GM21717 (cell line): ENCODE measurements around the gene KCTD17.

Experiments used
- ATAC-seq: cut with Tn5 transposase; IDR thresholded peaks from one replicate; pipeline ENCODE4 v1.9.1; 2021; ENCODE audit warnings: mild to moderate bottlenecking, moderate library complexity; ENCODE audit not compliant: unreplicated experiment

KCTD17 gene

DNA sequence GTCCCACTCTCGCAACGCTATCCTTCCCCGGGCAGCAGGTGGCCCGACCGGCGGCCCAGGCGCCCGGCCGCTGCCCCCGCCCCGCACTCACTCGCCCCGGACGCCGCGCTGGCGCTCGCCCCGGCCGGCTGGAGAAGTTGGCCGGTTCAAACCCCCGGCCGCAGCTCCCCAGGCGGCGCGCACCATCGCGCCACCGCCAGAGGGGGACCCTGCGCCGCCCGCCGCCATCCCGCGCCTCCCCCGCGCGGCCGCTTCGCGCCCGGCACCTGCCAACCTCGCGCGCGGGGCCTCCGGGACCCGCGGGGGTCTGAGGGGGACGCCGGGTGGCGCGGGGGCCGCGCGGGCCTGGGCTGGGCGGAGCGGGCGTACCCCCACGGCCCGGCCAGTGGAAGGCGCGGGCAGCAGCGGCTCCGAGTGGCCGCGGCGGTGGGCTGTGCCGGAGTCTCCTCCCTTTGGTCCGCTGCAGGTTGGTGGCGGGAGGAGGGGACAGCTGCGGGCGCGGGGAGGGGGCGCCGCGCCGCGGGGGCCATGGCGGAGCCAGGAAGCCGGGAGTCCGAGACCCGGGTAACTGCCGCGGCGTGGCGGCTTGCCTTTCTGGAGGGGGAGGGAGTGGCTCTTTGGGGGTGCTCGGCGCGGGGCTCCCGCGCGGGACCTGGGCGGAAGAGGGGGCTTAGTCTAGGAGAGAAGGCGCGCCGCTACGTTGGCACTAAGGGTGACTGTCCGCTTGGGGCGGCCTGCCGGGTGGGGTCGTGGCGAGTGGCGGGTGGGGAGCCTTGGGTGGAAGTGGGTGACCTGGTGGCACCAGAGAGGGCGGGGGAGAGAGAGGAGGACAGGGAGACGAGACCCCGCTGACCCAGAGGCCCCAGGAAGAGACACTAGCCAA is 32.0 kb upstream of the KCTD17 start, which contains the start of the genes MPST and TST:
MPST (plus strand) TSS at position 434 of the 883 bp plus-strand sequence; CDS start at position 529, 95 bp downstream.
TST (minus strand) TSS at position 139 of the 883 bp plus-strand sequence. CDS start 715 bp downstream, outside the sequence.
- no peak for ATAC-seq

DNA sequence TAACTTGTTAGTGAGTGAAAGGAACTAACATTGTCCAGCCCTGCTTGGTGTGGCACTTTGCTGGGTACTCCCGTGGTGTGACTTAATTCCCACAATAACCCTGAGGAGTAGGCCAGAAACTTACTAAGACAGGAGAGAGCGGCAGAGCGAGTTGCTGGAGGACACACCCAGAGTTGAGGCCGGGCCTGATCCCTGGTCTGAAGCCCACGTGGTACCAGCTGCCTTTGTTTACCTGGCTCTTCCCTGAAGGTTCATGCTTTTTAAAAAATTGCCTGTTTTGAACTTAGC is 31.4 kb upstream of the KCTD17 start:
- no peak for ATAC-seq

DNA sequence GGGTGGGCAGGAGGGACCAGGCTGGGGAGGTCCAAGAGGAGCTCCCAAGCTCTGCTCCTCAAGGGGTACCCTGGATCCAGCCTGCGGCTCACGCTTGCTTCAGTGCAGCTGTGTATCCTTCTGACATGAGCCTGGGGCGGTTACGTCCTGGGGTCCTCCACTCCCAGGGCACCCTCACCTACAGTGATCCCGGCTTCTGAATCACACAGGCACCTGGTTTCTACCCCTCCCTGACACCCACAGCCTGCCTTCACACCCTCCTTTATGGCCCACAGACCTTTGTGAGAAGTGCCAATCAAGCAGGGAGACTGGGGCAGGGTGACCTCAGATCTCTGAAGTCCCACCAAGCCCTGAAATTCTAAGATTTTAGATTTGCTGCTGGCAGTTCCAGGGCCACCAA is 30.5 kb upstream of the KCTD17 start:
- ATAC-seq, result no peak

DNA sequence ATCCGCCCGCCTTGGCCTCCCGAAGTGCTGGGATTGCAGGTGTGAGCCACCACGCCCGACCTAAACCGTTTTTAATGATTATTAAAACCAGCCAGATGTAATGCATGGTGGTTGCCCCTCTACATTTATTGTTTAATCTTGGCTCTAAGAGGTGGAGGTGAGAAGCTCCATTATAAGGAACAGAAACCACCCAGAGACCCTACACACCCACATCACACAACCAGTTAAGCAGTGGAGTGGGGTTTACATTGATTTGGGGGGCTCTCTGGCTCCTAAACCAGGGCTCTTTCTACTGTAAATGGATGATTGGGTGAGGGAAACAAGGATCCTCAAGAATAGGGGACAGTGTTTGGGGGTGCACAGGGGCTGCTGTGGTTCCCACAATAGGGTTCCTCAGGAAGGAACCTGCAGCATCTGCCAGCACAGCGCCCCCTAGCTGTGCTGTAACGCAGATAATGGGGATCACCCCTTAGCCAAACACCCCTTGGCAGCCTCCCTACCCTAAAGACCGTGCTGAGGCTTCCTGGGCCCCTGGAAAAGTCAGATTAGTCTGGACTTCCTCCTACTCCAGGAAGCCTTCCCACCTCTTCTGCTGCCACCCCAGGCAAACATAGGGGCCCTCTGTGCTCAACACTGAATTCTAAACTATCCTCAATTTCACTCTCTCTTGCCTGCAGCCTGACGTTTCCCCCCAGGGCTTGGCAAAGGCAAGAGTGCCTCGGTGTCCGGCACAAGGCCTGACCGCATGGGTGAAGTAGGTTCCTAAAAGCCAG is 29.6 kb upstream of the KCTD17 start:
- ATAC-seq, result no peak

DNA sequence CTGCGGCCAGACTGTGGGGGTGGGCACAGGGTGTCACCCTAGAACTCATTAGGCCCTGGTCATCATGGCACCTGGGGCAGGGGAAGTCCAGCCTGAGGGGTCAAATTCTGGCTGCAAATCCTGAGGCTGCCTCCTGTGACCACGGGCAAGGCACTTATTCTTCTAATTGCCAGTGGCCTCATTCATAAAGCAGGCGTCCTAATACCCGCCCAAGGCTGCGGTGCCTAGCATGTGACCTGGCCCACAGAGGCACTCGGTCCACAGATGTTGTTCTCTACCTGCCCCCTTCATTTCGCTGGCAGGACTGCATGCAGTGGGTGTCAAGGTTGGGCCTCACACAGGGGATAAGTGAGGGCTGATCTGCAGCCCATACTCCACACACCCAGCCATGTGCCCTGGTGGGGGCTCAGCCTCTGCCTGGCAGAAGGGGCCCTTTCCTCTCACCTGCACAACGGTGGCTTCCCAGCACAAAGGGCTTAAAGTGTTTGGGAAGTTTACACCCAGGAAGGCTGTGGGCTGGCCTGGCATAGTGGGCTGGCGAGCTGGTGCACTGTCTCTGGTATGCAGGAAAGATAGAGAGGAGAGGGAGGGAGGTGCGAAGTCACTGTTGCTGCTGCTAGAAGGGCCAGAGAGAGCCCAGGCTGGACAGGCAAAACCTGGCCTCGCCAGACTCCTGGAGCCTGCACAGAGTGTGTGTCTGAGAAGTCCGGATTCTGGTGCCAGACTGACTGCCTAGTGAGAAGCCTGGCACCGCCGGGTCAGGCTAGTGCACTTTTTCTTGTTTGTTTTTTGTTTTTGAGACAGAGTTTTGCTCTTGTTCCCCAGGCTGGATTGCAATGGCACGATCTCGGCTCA is 28.8 kb upstream of the KCTD17 start:
- no peak for ATAC-seq

DNA sequence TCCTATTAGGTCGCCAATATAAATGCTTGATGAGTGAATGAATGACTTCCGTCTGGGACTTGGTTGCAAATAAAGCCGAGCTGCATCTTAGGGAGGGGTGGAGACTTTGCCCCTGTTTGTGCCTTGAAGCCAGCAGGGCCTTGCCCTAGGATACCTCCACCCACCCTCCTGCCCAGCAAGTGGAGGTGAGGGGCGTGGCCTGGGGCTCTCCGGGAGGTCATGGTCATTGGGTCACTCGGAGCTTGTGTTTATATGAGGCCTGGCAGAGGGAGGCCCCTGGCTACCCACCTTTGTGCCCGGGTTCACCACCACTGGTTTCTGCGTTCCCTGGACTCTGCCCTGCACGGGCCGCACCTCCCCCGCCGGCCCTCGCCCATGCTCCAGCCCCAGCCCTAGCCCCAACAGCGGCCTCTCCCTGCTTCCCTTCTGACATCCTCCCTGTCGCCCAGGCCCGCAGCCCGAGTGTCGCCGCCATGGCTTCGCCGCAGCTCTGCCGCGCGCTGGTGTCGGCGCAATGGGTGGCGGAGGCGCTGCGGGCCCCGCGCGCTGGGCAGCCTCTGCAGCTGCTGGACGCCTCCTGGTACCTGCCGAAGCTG is 27.7 kb upstream of the KCTD17 start:
- no peak for ATAC-seq

DNA sequence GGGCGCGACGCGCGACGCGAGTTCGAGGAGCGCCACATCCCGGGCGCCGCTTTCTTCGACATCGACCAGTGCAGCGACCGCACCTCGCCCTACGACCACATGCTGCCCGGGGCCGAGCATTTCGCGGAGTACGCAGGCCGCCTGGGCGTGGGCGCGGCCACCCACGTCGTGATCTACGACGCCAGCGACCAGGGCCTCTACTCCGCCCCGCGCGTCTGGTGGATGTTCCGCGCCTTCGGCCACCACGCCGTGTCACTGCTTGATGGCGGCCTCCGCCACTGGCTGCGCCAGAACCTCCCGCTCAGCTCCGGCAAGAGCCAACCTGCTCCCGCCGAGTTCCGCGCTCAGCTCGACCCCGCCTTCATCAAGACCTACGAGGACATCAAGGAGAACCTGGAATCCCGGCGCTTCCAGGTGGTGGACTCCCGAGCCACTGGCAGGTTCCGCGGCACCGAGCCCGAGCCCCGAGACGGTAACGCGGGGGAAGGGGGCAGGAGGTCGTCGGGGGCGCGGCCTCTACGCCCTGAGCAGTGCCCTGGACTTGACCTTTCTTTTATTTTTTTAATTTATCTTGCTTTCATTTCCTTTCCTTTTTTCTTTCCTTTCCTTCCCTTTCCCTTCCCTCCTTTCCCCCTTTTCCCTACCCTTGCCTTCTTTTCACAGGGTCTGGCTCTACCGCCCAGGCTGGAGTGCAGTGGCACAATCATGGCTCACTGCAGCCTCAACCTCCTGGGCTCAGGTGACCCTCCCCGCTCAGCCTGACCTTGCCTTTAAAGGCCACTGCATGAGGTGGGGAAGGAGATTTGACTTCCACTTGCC is 27.0 kb upstream of the KCTD17 start:
- ATAC-seq, result no peak

DNA sequence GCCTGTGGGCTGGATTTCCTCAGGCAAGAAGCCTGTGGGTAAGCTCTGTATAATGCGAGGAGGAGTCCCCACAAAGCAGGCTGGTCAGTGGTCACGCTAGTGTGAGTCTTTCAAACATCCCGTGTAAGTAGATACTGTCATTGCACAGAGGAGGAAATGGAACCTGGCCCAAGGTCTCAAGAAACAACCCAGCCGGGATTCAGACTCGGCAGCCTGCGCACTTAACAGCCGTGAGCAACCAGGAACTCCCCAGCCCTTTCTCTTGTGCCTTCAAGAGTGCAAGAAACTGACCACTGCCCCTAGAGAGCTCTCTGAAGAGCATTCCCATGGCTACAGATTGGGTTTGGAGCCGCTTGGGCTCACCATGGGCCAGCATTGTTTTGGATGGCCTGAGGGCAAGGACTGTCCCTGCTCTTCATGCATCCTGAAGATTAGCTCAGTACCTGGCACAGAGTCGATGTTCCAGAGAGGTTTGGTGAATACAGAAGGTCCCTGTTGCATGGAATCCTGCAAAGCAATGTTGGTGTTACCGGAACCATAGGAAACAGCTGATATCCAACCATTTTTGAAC is 26.0 kb upstream of the KCTD17 start:
- no peak for ATAC-seq

DNA sequence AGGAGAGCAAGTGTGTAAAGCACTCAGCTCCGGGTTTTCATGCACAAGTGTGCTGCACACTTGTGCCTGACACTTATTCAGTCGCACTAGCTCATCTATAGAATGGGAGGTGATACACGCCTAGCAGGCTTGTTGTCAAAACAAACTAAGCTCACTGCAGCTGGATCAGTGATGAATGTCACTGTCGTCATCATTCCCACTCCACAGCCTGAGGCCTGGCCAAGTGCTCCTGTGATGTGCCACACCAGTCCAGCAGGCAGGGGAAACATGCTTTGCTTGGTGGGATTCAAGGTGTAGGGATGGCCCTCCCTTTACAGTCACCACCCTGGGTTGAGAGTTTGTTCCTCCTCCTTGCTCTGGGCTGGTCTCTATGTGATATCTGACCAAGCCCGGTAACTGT is 25.2 kb upstream of the KCTD17 start:
- ATAC-seq, result no peak

DNA sequence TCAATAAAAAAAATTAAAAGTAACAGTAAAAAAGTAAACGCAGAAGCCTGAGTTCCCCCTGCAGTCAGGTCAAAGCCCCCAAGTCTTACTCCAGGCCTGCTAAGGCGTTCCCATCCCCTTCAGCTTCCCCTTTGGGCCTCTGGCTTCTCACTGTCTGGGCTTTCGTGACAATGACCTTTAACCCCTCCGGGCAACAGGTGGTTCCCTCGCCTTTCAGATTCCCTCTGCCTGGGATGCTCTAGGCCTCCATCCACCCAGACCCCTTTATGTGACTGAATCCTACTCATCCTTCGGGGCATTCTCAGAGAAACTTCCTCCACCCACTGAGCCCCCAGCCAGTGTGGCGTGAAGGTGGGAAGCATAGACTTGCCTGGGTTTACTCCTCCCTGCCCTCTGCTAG is 24.0 kb upstream of the KCTD17 start:
- ATAC-seq, result no peak

DNA sequence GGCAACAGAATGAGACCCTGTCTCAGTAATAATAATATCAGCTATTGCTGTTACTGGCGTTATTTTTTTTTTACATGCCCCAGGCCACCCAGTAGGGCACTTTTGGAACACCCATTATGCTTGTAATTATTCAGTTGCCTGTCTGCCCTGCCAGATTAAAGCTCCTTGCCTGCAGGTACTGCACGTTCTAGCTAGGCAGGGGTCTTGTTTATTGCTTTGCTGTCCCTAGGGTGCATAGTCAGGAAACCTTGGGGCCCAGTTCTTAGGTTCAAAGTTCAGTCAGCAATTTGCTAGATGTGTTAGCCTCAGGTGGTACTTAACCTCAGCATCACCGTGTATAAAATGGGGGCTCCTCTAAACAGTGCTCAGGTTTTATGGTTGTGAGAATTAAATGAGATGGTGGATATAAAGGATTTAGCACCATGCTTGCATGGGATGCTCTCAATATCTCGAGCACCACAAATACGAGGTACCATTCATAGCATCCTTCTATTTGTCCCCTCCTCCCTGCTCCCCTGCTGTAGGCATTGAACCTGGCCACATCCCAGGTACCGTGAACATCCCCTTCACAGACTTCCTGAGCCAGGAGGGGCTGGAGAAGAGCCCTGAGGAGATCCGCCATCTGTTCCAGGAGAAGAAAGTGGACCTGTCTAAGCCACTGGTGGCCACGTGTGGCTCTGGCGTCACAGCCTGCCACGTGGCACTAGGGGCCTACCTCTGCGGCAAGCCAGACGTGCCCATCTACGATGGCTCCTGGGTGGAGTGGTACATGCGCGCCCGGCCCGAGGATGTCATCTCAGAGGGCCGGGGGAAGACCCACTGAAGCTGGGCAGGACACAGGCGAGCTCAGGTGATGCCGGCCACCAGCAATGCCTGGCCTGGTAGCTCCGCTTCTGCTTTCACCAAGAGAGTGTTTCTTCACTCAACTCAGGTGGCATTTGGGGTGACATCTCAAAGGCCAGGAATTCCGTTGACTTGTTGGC is 22.6 kb upstream of the KCTD17 start:
- ATAC-seq, result no peak

DNA sequence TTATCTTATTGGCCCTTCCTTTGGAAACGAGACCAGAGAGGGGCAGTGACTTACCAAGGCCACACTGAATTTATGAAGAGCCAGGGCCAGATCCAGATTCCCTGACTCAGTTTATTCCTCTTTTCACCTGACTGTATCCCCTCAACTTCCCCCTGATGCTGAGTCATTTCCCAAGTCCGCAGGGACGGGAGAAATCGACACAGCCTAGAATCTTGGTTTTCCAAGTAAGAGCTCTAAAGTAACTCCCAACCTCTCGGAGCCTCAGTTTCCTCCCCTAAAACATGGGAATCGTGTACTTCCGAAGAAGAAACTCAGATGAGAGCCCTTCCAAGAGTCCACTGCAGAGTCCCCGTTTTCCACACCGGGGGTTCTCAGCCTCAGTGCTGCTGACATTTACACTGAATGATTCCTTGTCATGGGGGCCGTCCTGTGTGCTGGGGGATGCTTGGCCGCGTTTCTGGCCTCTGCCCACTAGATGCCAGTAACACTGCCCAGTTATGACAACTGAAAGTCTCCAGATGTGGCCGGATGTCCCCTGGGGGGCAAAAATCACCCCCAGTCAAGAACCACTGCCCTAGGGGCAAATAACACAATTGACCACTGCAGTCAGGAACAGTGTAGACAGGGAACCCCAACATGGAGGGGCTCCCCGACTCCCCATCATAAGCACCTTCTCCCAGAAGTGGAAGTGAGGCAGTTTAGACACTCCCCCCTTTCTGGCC is 20.8 kb upstream of the KCTD17 start:
- ATAC-seq, result no peak

DNA sequence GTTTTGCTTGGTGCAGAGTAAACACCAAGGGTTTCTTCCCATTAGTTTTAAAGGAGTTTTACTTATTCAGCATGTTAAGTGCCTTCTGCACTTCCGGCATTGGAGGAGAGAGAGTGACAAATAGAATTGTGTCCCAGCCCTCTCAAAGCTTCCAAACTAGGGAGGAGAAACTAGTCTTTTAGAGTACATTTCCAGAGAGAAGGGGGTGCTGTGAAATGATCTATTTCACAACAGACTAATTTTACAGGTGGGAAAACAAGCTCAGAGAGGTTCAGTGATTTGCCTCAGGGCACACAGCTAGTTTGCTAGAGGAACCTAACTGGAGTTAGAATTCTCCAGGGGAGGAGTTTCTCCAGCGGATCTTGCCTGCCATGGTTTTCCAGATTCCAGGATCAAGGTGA is 19.4 kb upstream of the KCTD17 start:
- ATAC-seq, result no peak

DNA sequence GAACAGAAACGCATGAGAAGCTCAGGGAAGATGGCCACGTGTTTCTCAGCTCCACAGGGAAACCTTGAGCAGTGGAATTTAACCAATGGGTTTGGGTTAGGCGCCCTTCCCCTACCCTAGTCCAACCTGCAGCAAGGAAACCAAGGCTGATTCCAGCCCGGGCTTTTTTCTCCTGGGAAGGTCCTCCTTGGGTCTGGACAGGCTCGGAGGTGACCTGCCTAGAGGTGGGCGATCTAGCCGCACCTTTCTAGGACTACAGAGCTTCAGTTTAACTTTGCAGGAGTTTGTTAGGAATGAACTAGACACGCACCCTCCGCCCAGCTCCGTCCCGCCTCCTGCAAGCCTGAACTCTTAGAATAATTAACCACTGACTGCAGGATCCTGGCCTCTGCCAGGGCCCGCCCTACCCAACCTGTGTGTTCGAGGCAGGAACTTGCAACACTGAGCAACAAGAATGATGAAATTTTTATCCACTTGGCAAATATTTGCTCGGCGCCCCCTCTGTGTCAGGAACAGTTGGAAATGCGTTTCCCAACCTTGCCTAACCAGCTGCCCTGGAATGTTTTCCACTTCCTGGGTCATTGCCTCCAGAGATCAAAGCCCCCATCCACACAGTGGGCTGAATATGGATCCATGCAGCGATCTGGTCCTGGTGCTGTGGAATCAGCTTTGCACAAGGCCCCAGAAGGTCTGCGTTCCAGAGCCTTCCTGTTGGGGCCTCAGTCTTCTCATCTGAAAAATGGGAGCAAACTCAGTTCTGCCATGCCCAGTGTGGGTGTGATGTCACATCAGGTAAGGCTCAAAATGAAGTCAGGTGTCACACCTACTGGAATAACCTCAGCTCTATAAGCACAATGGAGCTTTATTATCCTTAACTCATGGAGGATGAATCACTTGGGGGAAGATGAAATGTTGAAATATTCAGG is 18.7 kb upstream of the KCTD17 start:
- ATAC-seq, result no peak

DNA sequence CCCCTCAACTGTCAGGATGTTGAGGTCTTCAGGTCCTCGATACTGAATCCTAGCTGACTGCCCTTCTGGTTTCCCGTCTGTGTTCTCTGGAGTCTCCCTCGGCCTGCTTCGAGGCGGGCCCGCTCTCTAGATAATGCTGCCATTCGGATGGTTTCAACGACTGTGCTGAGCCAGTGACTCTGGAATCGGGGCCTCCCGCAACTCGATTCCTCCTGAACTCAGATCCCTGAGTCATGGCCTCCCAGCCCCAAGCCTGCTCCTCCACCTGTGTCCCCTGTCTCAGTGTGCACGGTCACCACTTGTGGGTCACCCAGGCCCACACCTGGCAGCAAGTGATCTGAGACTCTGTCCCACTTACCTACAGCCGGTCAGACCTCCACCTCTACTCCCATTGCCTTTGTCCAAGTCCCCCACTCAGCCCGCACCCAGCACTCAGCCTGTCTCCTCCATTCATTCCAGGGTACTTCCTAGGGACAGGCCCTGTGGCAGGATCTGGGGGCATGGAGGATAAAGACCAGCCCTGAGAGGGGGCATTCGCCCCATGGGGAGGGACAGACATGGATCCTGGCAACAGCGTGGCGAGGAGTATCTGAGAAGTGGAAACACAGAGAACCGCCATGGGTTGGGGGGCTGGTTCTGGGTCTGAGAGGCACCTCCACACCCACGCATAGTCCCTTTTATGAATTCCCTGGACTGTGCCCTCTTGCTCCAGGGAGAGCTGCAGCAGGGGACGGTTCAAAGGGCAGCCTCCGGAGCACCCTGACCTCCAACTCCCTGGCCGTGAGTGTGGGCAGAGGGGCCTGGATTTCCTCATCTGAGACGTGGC is 17.7 kb upstream of the KCTD17 start:
- no peak for ATAC-seq
